WTC11 (cell line): ENCODE data around the gene INTS2. TPM values are rescaled to one million over a fixed set of nuclear protein-coding genes. Genes with fewer than 3 reads are reported as not detected.

Source experiments
- ATAC-seq: fragments of 200-7000 bp; cut with Tn5 transposase; 2 replicates; pipeline ENCODE4 v1.10.0; 2021; ENCODE audit warnings: mild to moderate bottlenecking, moderate library complexity
- CTCF ChIA-PET: fragments of 300-600 bp; sonication (Branson Sonifier 250); formaldehyde crosslinking; loops from one replicate; lab custom pipeline; 2021; ENCODE audit warnings: antibody characterized with exemption; lab: Charles Lee
- POLR2A ChIA-PET: fragments of 350-600 bp; sonication (Branson Sonifier 250); formaldehyde crosslinking; loops from one replicate; lab custom pipeline; 2021; ENCODE audit warnings: antibody characterized with exemption; lab: Charles Lee
- DNase-seq: peaks from one replicate; pipeline ENCODE4 v3.0.0; 2021; ENCODE audit warnings: low spot score
- H3K27ac Mint-ChIP-seq: 2 replicates; pipeline ENCODE4 v1.8.0; 2021; ENCODE audit warnings: mixed read lengths
- H3K27me3 Mint-ChIP-seq: 2 replicates; pipeline ENCODE4 v1.8.0; 2021; ENCODE audit warnings: low read depth, mild to moderate bottlenecking, moderate library complexity, mixed read lengths
- H3K36me3 Mint-ChIP-seq: 2 replicates; pipeline ENCODE4 v1.8.0; 2021; ENCODE audit warnings: mixed read lengths
- H3K4me1 Mint-ChIP-seq: 2 replicates; pipeline ENCODE4 v1.8.0; 2022; ENCODE audit warnings: mixed read lengths
- H3K4me3 Mint-ChIP-seq: 2 replicates; pipeline ENCODE4 v1.8.0; 2021; ENCODE audit warnings: mild to moderate bottlenecking, moderate library complexity, mixed read lengths
- H3K9me3 Mint-ChIP-seq: 2 replicates; pipeline ENCODE4 v1.8.0; 2021; ENCODE audit warnings: mixed read lengths
- ATF2 ChIP-seq: sonication (generic); formaldehyde crosslinking; IDR thresholded peaks from 2 replicates; pipeline ENCODE4 v1.8.1; 2022; ENCODE audit warnings: low read depth, missing genetic modification reagents, borderline replicate concordance
- E2F4 ChIP-seq: sonication (generic); formaldehyde crosslinking; IDR thresholded peaks from 2 replicates; pipeline ENCODE4 v1.8.1; 2022; ENCODE audit warnings: low read depth, mild to moderate bottlenecking, moderate library complexity, missing genetic modification reagents, borderline replicate concordance
- GABPB1 ChIP-seq: sonication (generic); formaldehyde crosslinking; IDR thresholded peaks from 2 replicates; pipeline ENCODE4 v1.8.1; 2023; ENCODE audit warnings: mild to moderate bottlenecking, missing genetic modification reagents
- NFE2L1 ChIP-seq: sonication (generic); formaldehyde crosslinking; IDR thresholded peaks from 2 replicates; pipeline ENCODE4 v1.8.1; 2023; ENCODE audit warnings: missing genetic modification reagents
- NR2C2 ChIP-seq: sonication (generic); formaldehyde crosslinking; IDR thresholded peaks from 2 replicates; pipeline ENCODE4 v1.8.0; 2022; ENCODE audit warnings: mild to moderate bottlenecking, missing genetic modification reagents
- PRRX2 ChIP-seq: fragments of 250-450 bp; sonication (Bioruptor Pico); IDR thresholded peaks from 2 replicates; pipeline ENCODE4 v1.8.0; 2021; ENCODE audit warnings: mild to moderate bottlenecking
- SP1 ChIP-seq: sonication (generic); formaldehyde crosslinking; conservative IDR thresholded peaks from 2 replicates; pipeline ENCODE4 v1.8.1; 2022; ENCODE audit warnings: missing genetic modification reagents
- TCF7 ChIP-seq: sonication (generic); formaldehyde crosslinking; IDR thresholded peaks from 2 replicates; pipeline ENCODE4 v1.8.0; 2022; ENCODE audit warnings: mild to moderate bottlenecking, low read depth, missing genetic modification reagents, moderate library complexity
- TEAD4 ChIP-seq: sonication (generic); formaldehyde crosslinking; IDR thresholded peaks from 2 replicates; pipeline ENCODE4 v1.8.0; 2022; ENCODE audit warnings: mild to moderate bottlenecking, missing genetic modification reagents
- TP53 ChIP-seq: sonication (generic); formaldehyde crosslinking; IDR thresholded peaks from 2 replicates; pipeline ENCODE4 v1.8.1; 2023; ENCODE audit warnings: mild to moderate bottlenecking, missing genetic modification reagents
- ZNF138 ChIP-seq: sonication (generic); formaldehyde crosslinking; conservative IDR thresholded peaks from 2 replicates; pipeline ENCODE4 v1.8.1; 2022; ENCODE audit warnings: mild to moderate bottlenecking, moderate library complexity, missing genetic modification reagents
- total RNA-seq: library from RNA; stranded (reverse); gene quantifications from 3 replicates; pipeline ENCODE4 v1.2.3, GENCODE V29; 2021
- TF ChIP-seq, protein P1 (sequence below): fragments of 250-450 bp; sonication (Bioruptor Pico); IDR thresholded peaks from 2 replicates; pipeline ENCODE4 v1.9.0; 2021; ENCODE audit warnings: mild to moderate bottlenecking, borderline replicate concordance
- TF ChIP-seq, protein P2 (sequence below): fragments of 200-600 bp; IDR thresholded peaks from 2 replicates; pipeline ENCODE4 v1.8.0; 2022; ENCODE audit warnings: antibody characterized with exemption
- TF ChIP-seq, protein P3 (sequence below): sonication (generic); formaldehyde crosslinking; IDR thresholded peaks from 2 replicates; pipeline ENCODE4 v1.8.0; 2023; ENCODE audit warnings: missing genetic modification reagents

INTS2 gene
- total RNA-seq, 1 experiment from 2014 or later = 24.9 TPM

- TF ChIP-seq, protein P1, sequence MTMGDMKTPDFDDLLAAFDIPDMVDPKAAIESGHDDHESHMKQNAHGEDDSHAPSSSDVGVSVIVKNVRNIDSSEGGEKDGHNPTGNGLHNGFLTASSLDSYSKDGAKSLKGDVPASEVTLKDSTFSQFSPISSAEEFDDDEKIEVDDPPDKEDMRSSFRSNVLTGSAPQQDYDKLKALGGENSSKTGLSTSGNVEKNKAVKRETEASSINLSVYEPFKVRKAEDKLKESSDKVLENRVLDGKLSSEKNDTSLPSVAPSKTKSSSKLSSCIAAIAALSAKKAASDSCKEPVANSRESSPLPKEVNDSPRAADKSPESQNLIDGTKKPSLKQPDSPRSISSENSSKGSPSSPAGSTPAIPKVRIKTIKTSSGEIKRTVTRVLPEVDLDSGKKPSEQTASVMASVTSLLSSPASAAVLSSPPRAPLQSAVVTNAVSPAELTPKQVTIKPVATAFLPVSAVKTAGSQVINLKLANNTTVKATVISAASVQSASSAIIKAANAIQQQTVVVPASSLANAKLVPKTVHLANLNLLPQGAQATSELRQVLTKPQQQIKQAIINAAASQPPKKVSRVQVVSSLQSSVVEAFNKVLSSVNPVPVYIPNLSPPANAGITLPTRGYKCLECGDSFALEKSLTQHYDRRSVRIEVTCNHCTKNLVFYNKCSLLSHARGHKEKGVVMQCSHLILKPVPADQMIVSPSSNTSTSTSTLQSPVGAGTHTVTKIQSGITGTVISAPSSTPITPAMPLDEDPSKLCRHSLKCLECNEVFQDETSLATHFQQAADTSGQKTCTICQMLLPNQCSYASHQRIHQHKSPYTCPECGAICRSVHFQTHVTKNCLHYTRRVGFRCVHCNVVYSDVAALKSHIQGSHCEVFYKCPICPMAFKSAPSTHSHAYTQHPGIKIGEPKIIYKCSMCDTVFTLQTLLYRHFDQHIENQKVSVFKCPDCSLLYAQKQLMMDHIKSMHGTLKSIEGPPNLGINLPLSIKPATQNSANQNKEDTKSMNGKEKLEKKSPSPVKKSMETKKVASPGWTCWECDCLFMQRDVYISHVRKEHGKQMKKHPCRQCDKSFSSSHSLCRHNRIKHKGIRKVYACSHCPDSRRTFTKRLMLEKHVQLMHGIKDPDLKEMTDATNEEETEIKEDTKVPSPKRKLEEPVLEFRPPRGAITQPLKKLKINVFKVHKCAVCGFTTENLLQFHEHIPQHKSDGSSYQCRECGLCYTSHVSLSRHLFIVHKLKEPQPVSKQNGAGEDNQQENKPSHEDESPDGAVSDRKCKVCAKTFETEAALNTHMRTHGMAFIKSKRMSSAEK = no peak
- no peak for TF ChIP-seq NR2C2 (CRISPR knock-in tag)
- TF ChIP-seq ATF2 (CRISPR knock-in tag) = no peak
- TF ChIP-seq PRRX2 (CRISPR knock-in tag) = no peak
These were observed 48.7 kb downstream of the INTS2 start (continued) for GRCh38 chr17:61878984-61879612.

- Mint-ChIP-seq H3K4me3 (no peak overlapping the region), H3K9me3 (no peaks in the 10 kb centered on the region), H3K27me3 (no peaks in the 10 kb centered on the region), H3K27ac (no peak overlapping the region), H3K4me1 (no peaks in the 10 kb centered on the region), H3K36me3 (peaks cover 23% of the 10 kb centered on the region)
- CTCF ChIA-PET = interaction anchor here (0.5 kb wide), 1 partner anchor 226 kb away, joined by 3 read pairs; no protein-coding TSS in a partner anchor
- ATAC-seq (no peak), DNase-seq (no peak)
- POLR2A ChIA-PET = interaction anchor here (0.7 kb wide), 1 partner anchor 133 kb away, joined by 3 read pairs; no protein-coding TSS in a partner anchor
- no peak for TF ChIP-seq GABPB1 (CRISPR knock-in tag)
- no peak for TF ChIP-seq SP1 (CRISPR knock-in tag)
- TF ChIP-seq TCF7 = no peak
- no peak for TF ChIP-seq TP53 (CRISPR knock-in tag)
- TF ChIP-seq, protein P2, sequence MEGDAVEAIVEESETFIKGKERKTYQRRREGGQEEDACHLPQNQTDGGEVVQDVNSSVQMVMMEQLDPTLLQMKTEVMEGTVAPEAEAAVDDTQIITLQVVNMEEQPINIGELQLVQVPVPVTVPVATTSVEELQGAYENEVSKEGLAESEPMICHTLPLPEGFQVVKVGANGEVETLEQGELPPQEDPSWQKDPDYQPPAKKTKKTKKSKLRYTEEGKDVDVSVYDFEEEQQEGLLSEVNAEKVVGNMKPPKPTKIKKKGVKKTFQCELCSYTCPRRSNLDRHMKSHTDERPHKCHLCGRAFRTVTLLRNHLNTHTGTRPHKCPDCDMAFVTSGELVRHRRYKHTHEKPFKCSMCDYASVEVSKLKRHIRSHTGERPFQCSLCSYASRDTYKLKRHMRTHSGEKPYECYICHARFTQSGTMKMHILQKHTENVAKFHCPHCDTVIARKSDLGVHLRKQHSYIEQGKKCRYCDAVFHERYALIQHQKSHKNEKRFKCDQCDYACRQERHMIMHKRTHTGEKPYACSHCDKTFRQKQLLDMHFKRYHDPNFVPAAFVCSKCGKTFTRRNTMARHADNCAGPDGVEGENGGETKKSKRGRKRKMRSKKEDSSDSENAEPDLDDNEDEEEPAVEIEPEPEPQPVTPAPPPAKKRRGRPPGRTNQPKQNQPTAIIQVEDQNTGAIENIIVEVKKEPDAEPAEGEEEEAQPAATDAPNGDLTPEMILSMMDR = no peak
These were observed 49.3 kb downstream of the INTS2 start for GRCh38 chr17:61878520-61878919.

DNA sequence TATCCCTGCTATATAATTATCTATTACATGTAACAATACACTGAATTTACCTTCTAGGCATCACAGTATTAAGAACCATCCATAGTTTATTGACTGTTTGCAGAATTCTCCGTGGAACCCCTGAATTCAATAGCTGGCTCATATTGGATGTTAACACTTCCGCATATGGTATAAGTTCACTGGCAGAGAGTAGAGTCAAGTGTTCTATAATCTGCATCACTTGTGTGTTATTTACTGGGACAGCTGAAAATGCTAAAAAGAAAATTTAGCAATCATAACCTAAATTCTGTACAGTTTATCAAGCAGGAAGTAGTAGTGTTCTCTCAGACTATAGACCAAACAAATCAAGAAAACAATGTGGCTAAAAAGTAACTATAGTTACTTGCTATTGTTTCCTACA lies 49.9 kb downstream of the INTS2 start:
- H3K4me3 Mint-ChIP-seq = no peak overlapping the region
- no peaks in the 10 kb centered on the region for H3K9me3 Mint-ChIP-seq
- no peak for DNase-seq
- H3K36me3 Mint-ChIP-seq = peaks cover 21% of the 10 kb centered on the region
- TF ChIP-seq E2F4 (CRISPR knock-in tag) (no peak), ZNF138 (CRISPR knock-in tag) (no peak), NFE2L1 (CRISPR knock-in tag) (no peak), TEAD4 (no peak)
- TF ChIP-seq, protein P3, sequence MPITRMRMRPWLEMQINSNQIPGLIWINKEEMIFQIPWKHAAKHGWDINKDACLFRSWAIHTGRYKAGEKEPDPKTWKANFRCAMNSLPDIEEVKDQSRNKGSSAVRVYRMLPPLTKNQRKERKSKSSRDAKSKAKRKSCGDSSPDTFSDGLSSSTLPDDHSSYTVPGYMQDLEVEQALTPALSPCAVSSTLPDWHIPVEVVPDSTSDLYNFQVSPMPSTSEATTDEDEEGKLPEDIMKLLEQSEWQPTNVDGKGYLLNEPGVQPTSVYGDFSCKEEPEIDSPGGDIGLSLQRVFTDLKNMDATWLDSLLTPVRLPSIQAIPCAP (CRISPR knock-in tag) = no peak
- ATAC-seq = no peak
- no peaks in the 10 kb centered on the region for H3K27me3 Mint-ChIP-seq
- no peak overlapping the region for H3K27ac Mint-ChIP-seq
- H3K4me1 Mint-ChIP-seq = no peaks in the 10 kb centered on the region
- POLR2A ChIA-PET = no interaction called here
- CTCF ChIA-PET = interaction anchor here (0.5 kb wide), 1 partner anchor 227 kb away, joined by 3 read pairs; no protein-coding TSS in a partner anchor
